Loucy (cell line): ENCODE measurements around the gene NR3C2.
A peak's percentile ranks its signal among the peaks of the same experiment; 100 is the strongest.

ENCODE experiments used
- EZH2phosphoT487 ChIP-seq: fragments of 200-600 bp; IDR thresholded peaks from 2 replicates; pipeline ENCODE4 v1.6.1; 2018; ENCODE audit warnings: antibody characterized with exemption, mild to moderate bottlenecking, moderate library complexity, borderline replicate concordance
- TF ChIP-seq, protein P1 (sequence below): fragments of 200-600 bp; sonication (generic); conservative IDR thresholded peaks from 2 replicates; pipeline ENCODE4 v1.5.1; 2014; ENCODE audit warnings: mild to moderate bottlenecking, antibody characterized with exemption, low read length

DNA sequence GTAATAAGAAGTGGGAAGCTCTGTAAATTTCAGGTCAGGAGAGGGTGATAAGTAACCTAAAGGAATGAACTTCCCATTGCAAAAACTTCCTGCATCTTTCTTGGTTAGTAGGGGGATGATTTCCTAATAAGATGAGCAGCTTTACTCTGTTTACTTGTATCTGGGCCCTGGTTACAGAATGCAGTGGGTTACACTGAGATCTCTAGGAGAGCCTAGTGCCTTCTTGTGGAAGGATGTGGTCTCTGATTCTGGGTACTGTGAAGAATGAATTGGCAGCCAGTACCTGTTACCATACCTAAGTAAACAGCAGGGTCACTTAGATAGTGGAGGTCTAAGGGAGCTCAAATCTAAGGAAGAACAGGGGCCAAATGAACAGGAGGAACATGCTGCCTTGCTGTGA is 389.8 kb downstream of the NR3C2 start:
- TF ChIP-seq, protein P1, sequence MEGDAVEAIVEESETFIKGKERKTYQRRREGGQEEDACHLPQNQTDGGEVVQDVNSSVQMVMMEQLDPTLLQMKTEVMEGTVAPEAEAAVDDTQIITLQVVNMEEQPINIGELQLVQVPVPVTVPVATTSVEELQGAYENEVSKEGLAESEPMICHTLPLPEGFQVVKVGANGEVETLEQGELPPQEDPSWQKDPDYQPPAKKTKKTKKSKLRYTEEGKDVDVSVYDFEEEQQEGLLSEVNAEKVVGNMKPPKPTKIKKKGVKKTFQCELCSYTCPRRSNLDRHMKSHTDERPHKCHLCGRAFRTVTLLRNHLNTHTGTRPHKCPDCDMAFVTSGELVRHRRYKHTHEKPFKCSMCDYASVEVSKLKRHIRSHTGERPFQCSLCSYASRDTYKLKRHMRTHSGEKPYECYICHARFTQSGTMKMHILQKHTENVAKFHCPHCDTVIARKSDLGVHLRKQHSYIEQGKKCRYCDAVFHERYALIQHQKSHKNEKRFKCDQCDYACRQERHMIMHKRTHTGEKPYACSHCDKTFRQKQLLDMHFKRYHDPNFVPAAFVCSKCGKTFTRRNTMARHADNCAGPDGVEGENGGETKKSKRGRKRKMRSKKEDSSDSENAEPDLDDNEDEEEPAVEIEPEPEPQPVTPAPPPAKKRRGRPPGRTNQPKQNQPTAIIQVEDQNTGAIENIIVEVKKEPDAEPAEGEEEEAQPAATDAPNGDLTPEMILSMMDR = peak; percentile 20; the same call in 1 of the 2 replicates
- no peak for TF ChIP-seq EZH2phosphoT487
